HG03575 (cell line): ENCODE data around the gene GPC3.
"Not testable (repeated sequence)": the region's sequence is repeated elsewhere in the genome, so short reads cannot be mapped to it uniquely, and the experiment has no call there.

Source experiments
- ATAC-seq: cut with Tn5 transposase; IDR thresholded peaks from one replicate; pipeline ENCODE4 v1.9.1; 2021; ENCODE audit not compliant: unreplicated experiment, insufficient number of reproducible peaks, low FRiP score; ENCODE audit errors: extremely low read depth

The GPC3 gene

DNA sequence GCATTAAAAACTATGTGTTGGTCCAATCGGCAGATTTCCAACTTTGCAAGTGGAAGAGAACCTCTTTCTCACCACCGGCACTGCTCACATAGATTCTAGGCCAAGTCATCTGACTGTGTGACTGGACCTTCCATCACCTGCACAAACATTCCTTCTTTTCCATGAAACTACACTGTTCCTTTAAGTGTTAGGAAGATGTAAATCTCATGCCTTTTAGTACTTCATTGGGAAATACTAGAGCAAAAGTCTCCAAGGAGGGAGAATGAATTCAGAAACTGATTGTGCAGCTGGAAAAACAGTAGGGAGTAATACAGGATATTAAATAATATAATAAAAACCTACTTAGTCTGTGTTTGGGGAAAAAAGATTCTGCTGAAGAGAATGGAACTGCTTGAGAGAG, 238.2 kb downstream of the GPC3 start:
- ATAC-seq = no peak

DNA sequence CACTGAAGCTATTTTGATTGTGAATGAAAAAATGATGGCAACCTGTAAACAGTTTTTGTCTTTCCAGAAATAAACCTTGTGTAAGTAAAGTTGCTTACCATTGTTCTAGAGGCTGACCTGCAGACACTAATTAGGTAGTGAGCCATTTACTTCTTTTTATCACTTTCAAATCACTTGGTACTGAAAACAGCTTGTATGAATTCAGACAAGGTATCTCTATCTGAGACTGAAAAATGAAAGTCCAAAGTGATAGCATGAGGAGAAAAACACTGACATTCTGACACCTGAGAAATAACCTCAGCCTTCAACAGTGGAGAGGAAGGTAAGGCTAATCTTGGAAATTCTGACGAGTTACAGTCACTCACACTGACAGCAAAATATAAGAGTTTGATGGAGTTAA, 238.8 kb downstream of the GPC3 start:
- no peak for ATAC-seq

DNA sequence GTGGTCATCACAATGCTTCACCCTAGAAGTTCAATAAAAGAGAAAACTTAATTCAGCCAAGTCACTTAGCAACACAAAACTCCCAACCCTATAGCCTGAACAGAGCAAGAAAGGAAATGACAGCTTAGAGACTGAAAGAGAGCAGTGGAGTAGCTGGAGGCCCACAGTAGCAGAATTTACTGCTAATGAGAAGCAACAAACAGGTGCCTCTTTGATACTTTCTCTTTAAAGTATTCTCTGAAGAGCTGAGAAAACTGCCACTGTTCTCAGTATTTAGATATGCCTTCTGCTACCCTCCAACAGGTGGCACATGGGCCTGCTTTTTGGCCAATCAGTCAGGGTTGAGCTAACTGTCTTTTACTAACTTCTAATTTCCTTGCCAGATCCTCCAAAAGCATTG, 240.0 kb downstream of the GPC3 start:
- no peak for ATAC-seq

DNA sequence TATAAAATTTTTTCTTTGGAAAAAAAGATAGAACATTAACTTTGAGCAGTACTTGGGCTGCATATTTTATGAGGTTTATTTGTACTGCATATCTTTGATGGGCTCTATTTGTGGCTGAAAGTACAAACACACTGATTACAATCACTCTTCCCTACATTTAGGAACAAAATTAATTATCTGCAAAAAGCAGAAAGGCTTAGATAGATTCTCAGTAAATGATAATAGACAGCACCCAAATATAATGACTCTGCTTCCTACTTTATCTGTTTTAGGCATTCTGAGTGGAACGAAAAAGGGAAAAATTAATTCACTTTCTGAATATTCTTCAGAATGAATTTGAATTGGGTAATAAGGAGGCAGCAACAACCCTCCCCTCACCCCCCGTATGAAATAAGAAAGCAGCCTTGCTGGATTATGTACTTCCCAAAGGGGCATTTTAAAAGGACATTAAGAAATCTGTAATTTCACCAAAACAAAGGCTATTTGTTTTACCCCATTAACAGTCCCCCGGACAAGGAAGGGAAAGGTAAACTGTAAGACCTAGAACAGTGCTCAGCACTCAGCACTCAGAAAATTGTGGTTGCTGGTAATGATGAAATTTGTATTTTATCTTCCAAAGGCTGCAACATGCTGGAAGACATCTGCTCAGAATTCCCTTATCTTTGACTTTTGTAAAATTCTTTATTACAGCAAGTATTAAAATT, 242.6 kb downstream of the GPC3 start:
- no peak for ATAC-seq

DNA sequence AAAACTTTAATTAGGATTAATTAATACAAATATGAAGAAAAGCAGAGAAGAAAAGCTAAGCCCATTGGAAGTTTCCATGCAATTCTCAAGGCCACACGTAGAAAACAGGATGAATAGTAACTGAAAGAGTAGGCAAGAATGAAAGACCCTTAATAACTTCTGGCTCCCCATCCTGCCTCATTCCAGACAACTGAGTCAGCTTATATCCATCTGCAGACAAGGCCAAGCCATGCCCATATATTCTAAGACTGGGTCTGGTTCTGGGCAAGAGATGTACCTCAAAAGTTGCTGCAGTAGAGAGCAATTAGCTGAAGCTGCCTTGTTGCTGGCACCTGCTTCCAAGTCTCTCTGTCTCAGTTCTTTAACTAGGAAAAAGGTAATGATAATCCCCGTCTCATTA, 244.1 kb downstream of the GPC3 start:
- ATAC-seq = no peak

DNA sequence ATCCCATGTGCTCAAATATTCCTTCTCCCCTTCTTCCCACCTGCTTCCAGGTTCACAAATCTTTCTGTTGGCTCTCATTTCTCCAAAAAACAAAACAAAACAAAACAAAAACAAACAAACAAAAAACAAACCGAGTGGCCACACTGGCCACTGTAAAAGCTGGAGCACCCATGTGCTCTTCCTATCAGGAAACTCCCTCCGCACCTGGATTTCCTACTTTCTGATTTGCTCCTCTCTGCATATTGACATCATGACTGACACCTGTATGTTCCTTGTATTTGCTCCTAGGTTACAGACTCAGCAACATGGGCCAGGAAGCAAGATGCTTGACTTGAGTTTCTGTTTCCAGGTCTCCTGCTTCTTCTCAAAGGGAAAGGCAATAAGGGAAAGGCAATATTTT, 258.8 kb downstream of the GPC3 start:
- no peak for ATAC-seq

DNA sequence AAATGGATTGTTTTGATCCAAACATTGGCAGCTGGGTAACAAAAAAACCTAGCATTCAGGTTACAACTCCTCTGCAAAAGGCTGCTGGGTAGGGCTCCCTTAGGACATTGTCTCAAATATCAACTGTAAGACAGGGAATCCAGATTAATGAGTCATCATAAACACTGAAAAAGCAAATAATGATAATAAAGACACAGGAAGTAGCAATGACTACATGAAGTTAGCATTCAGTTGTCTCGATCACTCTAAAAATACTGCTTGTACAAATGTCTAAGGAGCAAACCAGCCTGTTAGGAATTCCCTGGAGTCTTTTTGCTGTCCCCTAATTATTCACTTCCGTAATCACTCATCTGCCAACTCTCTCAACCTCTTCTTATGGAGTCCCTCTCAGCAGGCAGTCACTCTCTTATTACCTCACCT, 259.2 kb downstream of the GPC3 start:
- ATAC-seq = no peak

DNA sequence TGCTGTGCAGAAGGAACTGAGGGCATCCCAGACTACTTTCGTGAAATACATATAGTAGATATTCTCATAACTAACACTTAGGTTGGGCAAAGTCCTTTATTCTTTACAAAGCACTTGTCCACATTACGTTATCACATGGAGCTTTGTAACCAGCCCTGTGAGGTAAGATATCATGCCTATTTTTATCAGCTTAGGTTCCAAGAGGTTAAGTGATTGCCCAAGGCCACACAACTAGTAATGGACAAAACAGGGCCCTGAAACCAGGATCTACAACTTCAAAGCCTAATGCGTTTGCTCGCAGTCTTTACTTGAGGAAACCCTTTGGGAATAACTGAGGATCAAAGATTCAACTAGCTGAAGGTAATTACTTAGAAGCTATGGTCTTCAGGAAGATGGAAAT, 261.5 kb downstream of the GPC3 start:
- no peak for ATAC-seq

DNA sequence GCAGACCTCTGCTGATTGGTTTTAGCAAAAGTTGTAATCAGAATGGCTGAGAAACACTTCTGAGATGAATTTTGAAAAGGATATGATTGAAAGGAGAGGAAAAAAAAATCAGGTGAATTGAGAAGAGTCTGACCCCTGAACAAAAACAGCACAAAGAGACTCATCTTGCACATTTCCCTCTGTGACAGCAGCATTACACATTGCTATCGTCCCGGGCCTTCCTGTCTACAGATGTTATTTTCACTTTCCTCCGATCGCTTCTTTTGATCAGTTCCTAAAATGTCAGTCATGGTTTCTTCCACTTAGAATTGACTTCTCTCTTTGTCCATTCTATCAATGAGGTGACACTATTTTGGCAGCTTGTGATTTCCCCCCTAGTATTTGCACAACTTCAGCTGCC, 262.6 kb downstream of the GPC3 start:
- no peak for ATAC-seq

DNA sequence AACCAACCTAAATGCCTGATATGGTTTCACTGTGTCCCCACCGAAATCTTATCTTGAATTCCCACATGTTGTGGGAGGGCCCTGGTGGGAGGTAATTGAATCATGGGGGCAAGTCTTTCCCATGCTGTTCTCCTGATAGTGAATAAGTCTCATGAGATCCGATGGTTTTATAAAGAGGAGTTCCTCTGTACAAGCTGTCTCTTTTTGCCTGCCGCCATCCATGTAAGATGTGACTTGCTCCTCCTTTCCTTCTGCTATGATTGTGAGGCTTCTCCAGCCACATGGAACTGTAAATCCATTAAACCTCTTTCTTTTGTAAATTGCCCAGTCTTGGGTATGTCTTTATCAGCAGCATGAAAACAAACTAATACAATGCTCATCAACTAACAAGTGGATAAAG, 265.1 kb downstream of the GPC3 start:
- not testable (repeated sequence) for ATAC-seq

DNA sequence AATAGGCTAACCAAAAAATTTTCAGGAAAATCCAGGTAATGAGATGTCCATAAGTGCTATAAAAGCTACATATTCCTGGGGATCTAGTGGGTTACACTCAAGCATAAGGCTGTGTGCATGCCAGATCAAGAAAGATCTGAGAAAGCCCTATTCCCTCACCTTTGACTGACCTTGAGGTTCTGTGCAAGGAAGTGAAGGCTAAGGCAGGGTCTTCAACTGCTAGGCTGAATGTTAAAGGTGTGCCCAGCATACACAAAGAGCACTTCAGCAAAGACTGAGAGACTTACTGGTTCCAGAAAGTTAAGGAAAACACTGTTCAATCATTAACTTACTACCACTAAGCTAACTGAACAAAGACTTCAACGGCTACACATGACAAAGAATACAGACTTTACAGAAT, 269.7 kb downstream of the GPC3 start:
- no peak for ATAC-seq

DNA sequence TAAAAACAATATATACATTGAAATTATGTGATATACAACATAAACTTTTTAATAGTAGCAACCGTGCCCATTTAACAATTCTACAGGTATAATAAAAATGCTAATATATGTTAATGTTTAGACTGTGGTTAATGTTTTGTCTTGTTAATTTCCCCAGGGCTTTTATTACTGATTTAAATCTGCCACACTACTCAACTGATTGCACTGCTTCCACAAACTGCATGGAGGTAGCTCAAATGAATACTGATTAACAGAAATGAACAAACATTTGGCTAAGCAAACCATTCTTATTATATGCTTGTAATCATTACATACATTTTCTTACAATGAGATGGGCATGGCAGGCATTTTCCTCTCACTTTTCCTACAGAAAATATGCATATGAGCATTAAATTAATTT, 275.9 kb downstream of the GPC3 start:
- ATAC-seq = no peak

DNA sequence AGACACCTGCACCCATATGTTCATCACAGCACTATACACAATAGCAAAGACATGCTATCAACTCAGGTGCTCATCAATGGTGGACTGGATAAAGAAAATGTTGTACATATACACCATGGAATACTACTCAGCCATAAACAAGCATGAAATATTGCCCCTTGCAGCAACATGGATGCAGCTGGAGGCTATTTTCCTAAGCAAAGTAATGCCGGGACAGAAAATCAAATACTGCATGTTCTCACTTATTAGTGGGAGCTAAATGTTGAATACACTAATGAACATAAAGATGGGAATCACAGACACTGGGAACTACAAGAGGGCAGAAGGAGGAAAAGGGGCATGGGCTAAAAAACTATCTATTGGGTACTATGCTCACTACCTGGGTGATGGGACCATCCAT, 278.5 kb downstream of the GPC3 start:
- no peak for ATAC-seq

DNA sequence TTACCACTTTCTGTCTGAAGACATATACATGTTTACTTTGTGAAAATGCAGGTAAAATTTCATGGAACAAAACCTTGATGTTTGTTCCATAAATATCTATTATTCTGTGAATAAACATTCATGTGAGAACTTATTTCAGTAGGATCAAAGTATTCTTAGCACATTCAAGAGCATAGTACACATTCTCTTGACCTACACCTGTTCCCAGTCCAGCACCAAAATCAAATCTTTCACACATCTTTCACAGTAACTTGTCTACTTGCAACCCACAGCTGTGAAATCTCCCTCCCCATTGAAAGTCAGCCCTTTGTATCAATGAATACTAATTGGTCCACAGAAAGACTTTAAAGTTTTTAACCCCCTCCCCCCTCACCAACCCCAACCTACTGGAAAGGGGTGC, 283.2 kb downstream of the GPC3 start:
- ATAC-seq = no peak

DNA sequence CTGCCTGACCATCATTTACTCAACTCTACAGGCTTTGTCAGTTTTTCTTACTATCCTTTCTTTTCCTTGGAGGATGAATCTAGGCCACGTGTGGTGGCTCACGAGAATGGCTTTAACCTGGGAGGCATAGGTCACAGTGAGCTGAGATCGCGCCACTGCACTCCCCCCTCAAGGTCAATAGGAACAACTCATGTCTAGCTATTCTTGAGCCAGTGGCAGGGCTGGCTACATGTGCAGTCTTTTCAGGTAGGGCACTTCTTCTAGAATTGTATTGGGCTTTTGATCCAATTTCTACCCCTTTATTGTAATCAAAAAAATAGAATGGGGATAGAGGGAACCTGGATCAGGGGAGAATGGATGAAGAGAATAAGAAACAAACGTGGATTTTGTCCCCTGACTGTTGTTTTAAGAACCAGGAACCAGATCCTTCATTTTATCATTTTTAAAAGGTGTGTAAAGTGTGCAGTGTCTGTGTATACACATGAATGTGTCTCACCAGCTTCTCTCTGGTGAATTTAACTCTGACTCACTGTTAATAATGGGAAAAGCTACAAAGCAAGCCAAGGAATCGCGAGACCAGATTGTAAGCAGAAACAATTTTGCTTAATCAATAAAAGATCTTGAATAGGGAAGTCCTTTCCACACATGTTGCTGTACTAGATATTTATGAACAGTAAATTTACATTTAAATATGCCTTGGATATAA, 286.2 kb downstream of the GPC3 start:
- no peak for ATAC-seq

DNA sequence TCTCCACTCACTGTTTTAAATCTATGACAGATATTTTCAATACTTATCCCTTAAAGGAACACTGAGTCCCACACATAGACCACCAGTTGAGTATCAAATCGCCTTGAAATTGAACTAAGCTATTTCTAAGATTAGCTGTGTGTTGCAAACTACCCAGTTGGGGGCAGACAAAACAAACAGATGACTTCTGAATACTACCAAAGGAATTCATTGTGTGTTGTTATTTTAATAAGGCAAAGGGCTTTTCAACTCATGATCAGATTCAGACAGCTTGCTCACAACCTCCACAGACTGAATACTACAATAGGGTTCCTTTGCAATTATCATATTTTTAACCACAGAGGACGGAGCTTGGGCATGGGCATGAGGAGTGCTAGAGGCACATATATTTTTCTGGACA, 287.1 kb downstream of the GPC3 start:
- no peak for ATAC-seq

DNA sequence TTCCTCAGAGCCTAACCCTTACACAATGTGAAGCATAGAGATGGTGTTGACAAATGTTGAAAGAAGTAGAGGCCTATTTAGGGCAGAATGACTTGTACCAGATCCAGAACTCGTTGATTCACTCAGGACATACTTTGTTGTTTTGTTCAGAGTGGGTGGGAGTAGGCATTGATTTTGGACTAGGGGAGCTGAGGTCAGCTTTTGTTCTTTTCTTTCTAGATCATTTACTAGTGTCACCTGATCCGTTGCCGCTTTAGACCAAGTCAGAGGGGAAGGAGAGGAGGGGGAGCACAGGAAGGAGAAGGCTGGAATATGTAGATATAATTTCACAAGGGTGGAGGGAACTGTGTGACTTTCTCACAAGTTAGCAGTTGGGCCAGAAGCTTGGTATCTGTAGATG, 287.7 kb downstream of the GPC3 start:
- ATAC-seq = no peak

DNA sequence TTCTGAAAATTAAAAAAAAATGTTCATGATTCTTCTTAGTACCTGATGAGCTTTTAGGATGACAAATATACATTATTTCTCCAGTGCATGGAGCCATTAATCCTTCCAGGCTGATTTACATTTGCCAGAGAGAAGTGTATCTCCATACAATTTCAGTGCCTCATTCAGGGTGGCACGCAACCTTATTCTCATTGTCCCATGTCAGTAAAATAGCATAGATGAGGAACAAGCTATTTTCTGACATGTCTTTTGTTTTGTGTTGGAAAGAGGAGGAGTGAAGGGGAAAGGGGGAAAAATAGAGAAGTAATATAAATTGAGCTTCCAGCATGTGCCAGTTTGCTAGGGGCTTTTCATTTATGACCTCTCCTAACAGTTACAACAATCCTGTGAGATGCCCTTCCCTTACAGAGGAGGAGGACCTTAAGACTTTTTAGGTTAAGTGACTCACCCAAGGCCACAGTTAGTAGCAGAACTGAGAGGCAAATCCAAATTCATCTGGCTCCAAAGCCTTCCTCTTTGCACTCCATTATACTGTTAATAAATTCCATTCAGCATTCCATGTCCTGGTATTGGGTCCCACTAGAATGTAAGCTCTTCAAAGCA, 295.3 kb downstream of the GPC3 start:
- ATAC-seq = no peak

DNA sequence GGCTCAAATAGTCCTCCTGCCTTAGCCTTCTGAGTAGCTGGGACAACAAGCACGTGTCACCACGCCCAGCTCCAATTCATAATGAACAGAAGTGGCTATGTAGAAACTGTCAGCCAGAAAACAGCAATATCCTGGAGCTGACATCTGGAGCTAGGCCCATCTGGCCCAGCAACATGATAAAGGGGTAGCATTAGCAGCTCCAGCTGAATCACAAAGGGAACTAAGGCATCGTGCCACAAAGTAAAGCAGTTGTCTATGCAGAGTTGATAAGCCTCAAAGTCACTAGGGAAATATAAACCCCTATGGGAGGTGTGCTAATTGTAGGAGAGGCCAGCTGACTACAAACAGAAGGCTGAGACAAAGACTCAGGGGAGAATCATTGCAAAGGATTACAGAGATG, 299.6 kb downstream of the GPC3 start:
- no peak for ATAC-seq

DNA sequence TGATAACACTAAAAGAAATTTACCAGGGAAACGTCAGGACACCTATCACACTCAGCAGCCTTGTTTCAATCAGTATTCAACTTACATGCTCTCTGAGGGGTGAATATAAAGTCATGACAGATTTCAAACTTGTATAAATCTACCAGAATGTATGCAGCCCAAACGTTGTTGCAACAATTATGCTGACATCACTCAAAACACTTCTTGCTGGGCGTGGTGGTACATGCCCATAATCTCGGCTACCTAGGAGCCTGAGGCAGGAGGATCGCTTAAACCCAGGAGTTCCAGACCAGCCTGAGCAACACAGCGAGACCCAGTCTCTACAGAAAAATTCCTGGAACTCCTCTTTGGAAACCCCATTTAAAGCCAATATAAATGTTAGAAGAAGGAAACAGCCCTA, 303.5 kb downstream of the GPC3 start:
- ATAC-seq = no peak
